Stimulated activated CD8-positive, alpha-beta memory T cell treated with anti-CD3 and anti-CD28 coated beads, Interleukin-15, amount 100 ng/mL, for 1 hour (primary cell): ENCODE data around the gene BICDL2.

Experiments used
- DNase-seq: peaks from one replicate; pipeline ENCODE4 v3.0.0-alpha.2; 2020; ENCODE audit warnings: low read depth

BICDL2 gene

DNA sequence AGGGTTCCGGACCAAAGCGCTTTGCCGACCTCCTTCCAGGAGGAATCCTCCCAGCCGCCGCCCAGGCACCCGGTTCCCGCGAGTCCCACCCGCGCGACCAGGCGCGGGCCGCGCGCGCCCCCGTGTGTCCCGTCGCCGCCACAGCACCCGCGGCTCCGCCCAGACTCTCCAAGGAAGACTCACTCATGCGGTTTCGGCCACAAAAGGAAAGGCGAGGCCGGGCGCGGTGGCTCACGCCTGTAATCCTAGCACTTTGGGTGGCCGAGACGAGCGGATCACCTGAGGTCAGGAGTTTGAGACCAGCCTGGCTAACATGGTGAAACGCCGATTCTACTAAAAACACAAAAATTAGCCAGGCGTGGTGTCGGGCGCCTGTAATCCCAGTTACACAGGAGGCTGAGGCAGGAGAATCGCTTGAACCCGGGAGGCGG lies 53.0 kb downstream of the BICDL2 start:
- peak; percentile 35 for DNase-seq

DNA sequence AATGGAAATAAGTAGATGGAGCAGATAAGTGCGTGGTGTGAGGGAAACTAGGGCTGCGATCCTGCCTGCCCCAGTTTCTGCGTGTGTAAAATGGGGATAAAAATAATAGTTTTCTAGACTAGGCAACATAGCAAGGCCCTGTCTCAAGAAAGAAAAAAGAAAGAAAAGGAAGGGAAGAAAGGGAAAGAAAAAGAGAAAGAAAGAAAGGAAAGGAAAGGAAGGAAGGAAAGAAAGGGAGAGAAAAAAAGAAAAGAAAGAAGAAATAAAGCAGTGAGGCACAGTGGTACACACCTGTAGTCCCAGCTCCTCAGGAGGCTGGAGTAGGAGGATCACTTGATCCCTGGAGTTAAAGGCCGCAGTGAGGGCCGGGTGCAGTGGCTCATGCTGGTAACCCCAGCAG lies 54.3 kb downstream of the BICDL2 start:
- no peak for DNase-seq

DNA sequence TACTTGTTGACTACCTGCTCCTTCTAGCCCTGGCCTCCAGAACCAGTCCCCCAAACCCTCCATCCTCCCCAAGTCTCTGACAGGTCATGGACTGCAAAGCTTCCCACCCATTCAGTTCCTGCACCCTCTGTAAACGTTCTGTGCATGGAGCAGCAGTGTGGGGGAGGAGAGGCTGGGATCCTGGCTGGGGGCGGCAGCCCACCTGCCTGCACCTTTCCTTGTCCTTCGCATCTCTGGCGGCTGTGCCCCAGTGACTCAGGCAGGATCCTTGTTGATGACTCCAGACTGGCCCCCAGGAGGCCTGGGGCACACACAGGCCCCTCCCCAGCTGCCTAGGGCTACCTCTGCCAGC lies 54.9 kb downstream of the BICDL2 start:
- DNase-seq: no peak

DNA sequence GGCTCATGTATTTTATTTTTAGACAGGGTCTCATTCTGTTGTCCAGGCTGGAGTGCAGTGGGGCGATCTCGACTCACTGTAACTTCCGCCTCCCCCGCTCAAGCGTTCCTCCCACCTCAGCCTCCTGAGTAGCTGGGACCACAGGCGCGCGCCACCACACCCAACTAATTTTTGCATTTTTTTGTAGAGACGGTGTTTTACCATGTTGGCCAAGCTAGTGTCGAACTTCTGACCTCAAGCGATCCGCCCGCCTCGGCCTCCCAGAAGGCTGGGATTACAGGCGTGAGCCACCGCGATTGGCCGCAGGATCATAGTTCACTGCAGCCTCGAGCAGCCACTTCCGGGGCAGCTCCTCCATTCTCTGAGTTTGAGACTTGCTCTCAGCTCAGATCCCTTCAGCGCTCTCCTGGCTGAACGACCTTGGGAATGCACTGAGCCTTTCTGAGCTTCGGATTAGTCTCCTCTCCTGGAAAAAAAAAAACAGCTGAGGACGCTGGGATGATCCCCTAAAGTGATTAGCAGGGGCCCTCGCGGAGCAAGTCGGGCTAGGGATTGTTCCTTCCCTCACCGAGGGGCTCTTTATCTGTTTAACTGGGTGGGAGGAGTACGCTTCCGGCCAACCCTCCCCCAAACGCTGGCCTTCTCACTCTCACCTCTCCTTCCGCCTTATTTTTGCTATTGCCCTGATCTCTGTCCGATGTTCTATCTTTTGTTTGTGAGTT lies 55.4 kb downstream of the BICDL2 start:
- DNase-seq: no peak

DNA sequence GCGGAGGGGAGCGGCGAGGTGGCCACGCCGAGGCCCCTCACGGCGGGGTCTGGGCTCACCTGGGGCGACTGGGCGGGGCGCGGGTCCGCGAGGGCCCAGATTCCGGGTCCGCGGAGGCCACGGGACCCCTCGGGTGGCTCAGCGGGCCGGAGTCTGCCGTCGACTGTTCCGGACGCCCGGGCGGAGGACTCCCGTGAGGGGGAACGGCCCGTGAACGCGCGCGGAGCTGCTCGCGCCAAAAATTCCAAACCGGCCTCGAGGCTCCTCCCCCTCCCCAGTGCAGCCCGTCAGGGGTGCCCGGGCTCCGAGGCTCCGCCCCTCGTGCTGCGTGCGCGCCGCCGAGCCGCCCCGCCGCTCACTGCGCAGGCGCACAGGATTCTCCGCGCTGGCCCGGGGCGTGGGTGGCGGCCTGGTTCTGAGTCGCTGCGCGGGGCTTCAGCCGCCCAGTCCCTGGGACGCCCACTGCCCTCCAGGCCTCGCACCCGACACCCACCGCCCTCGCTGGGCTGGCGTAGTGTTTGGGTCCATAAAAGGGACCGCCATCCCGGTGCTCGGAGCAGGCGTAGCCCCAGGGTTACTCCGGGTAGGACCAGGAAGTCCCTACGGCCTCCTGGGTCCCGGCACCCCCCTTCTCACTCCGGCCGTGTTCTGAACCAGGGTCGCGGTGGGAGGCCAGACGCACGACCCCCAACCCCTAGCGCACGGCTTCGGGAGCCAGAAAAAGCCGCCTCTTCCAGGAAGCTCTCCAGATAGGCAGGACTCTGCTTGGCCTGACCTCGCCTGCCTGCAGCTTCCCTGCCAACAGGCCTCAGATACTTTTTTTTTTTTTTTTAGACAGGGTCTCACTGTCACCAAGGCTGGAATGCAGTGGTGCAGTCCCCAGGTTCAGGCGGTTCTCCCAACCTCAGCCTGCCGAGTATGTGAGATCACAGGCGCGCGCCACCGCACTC lies 56.2 kb downstream of the BICDL2 start, which contains the start of gene PKMYT1:
TSS of gene PKMYT1 (minus strand) at position 220 of the 950 bp plus-strand sequence. CDS start 789 bp downstream, outside the sequence.
- DNase-seq: peak; percentile 82

DNA sequence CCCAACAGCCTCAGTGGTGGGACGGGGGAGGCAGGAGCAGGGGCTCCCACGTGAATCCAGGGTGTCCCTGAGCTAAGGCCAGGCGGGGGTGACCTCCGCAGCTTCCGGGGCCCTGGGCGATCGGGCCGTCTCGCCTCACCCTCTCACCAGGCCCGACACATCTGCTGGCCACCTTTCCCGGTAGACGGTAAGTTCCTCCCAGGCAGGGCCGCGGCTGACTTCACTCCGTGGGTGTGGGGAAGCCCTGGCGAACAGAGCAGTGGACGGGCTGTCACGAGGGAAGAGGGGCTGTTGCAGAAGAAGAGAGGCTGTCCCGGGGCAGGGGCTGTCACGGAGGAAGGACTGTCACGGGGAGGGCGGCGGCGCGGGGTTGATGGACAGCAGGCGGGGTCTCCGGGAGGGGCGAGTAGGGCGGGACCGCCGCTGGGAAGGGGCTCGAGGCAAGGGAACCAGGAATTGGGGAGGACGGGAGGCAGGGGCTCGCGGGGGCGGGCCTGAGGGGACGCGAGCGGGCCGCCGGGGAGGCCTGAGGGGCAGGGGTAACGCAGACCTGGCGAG lies 57.0 kb downstream of the BICDL2 start:
- no peak for DNase-seq
